PC-3 (cell line): ENCODE results near the gene DPPA3. TPM values are rescaled to one million over a fixed set of nuclear protein-coding genes. Genes with fewer than 3 reads are reported as not detected.

Experiments used
- ATAC-seq: fragments of 200-7000 bp; cut with Tn5 transposase; 2 replicates; pipeline ENCODE4 v1.9.1; 2020; ENCODE audit warnings: mild to moderate bottlenecking, moderate library complexity
- BruUV-seq: library from RNA; stranded (reverse); fragments of 400-500 nt; replicated peaks from 2 replicates; lab custom pipeline; 2021; lab: Mats Ljungman, UMichigan
- CTCF ChIA-PET: fragments of 300-600 bp; sonication (Branson Sonifier 250); formaldehyde crosslinking; loops from one replicate; lab custom pipeline; 2022; ENCODE audit warnings: antibody characterized with exemption; lab: Charles Lee
- POLR2A ChIA-PET: fragments of 300-600 bp; sonication (Branson Sonifier 250); formaldehyde crosslinking; loops from one replicate; lab custom pipeline; 2022; ENCODE audit warnings: antibody characterized with exemption; ENCODE audit not compliant: unreplicated experiment; lab: Charles Lee
- DNase-seq: peaks from one replicate; pipeline ENCODE4 v3.0.0-alpha.2; 2015
- H2AFZ ChIP-seq: fragments of 300-600 bp; sonication (generic); 2 replicates; pipeline ENCODE4 v1.6.0; 2016; ENCODE audit warnings: antibody characterized with exemption, low read length
- H3F3A ChIP-seq: fragments of 300-600 bp; sonication (generic); one replicate; pipeline ENCODE4 v1.6.0; 2017; ENCODE audit warnings: antibody characterized with exemption, low read length, control low read depth, mild to moderate bottlenecking; ENCODE audit not compliant: unreplicated experiment
- H3K27ac ChIP-seq: fragments of 300-600 bp; sonication (generic); 2 replicates; pipeline ENCODE4 v1.5.1; 2016; ENCODE audit warnings: mild to moderate bottlenecking, low read length
- H3K27me3 ChIP-seq: fragments of 300-600 bp; sonication (generic); 2 replicates; pipeline ENCODE4 v1.6.1; 2016; ENCODE audit warnings: low read length, mixed read lengths
- H3K36me3 ChIP-seq: fragments of 300-600 bp; sonication (generic); 2 replicates; pipeline ENCODE4 v1.6.1; 2016; ENCODE audit warnings: low read depth, mixed run types, low read length, mixed read lengths
- H3K4me1 ChIP-seq: fragments of 300-600 bp; sonication (generic); 2 replicates; pipeline ENCODE4 v1.5.1; 2016; ENCODE audit warnings: low read length; ENCODE audit not compliant: insufficient read depth
- H3K4me2 ChIP-seq: fragments of 300-600 bp; sonication (generic); 2 replicates; pipeline ENCODE4 v1.6.0; 2016; ENCODE audit warnings: low read length
- H3K4me3 ChIP-seq: fragments of 300-600 bp; sonication (generic); 2 replicates; pipeline ENCODE4 v1.5.1; 2016; ENCODE audit warnings: mild to moderate bottlenecking, low read length, mixed read lengths
- H3K79me2 ChIP-seq: fragments of 300-600 bp; sonication (generic); 2 replicates; pipeline ENCODE4 v1.6.1; 2017; ENCODE audit warnings: low read length, mixed read lengths
- H3K9ac ChIP-seq: fragments of 300-600 bp; sonication (generic); 2 replicates; pipeline ENCODE4 v1.6.0; 2016; ENCODE audit warnings: mild to moderate bottlenecking, low read length
- H3K9me2 ChIP-seq: fragments of 300-600 bp; sonication (generic); replicated peaks from 2 replicates; pipeline ENCODE4 v1.6.1; 2016; ENCODE audit warnings: mixed run types, low read length, mixed read lengths
- H3K9me3 ChIP-seq: fragments of 300-600 bp; sonication (generic); 2 replicates; pipeline ENCODE4 v1.6.1; 2016; ENCODE audit warnings: low read length, mixed read lengths
- H4K20me1 ChIP-seq: fragments of 300-600 bp; sonication (generic); 2 replicates; pipeline ENCODE4 v1.6.1; 2016; ENCODE audit warnings: low read length, mixed read lengths
- CTCF ChIP-seq: fragments of 300-600 bp; sonication (generic); conservative IDR thresholded peaks from 2 replicates; pipeline ENCODE4 v1.5.1; 2017; ENCODE audit warnings: antibody characterized with exemption, low read depth, mild to moderate bottlenecking, low read length
- EZH2 ChIP-seq: fragments of 300-600 bp; sonication (generic); IDR thresholded peaks from one replicate; pipeline ENCODE4 v1.6.1; 2017; ENCODE audit warnings: antibody characterized with exemption, mild to moderate bottlenecking, low read length; ENCODE audit not compliant: unreplicated experiment
- EZH2phosphoT487 ChIP-seq: fragments of 300-600 bp; sonication (generic); IDR thresholded peaks from 2 replicates; pipeline ENCODE4 v1.6.1; 2018; ENCODE audit warnings: mild to moderate bottlenecking, antibody characterized with exemption, low read length, borderline replicate concordance
- intact Hi-C: fragments of 100-400 bp; cut with micrococcal nuclease; formaldehyde crosslinking; loops from 2 replicates; pipeline ENCODE4 v1.9.0; 2023
- total RNA-seq: library from RNA; depleted of rRNA; stranded (reverse); fragments of >200 nt; gene quantifications from 2 replicates; pipeline ENCODE4 v1.2.3, GENCODE V29; 2014

The DPPA3 gene
- total RNA-seq, 1 experiment from 2014 or later, result not detected

GRCh38 chr12:7731486-7731885, 20.3 kb downstream of the DPPA3 start:
- POLR2A ChIA-PET, result no interaction called here
- no TSS peak for BruUV-seq

GRCh38 chr12:7732993-7733392, 21.8 kb downstream of the DPPA3 start:
- Histone ChIP-seq H3K27me3 (no peaks in the 10 kb centered on the region), H3K9me3 (no peaks in the 10 kb centered on the region), H3K4me3 (no peak overlapping the region), H3K36me3 (no peaks in the 10 kb centered on the region), H3K79me2 (no peaks in the 10 kb centered on the region), H4K20me1 (no peaks in the 10 kb centered on the region), H3K9ac (no peak overlapping the region), H3K4me1 (no peaks in the 10 kb centered on the region), H3K9me2 (no peaks in the 10 kb centered on the region), H3K27ac (no peak overlapping the region), H3F3A (no peaks in the 10 kb centered on the region), H2AFZ (no peak overlapping the region), H3K4me2 (no peak overlapping the region)
- ATAC-seq, result no peak
- DNase-seq, result no peak
- ChIA-PET POLR2A (no interaction called here), CTCF (interaction anchor here (0.6 kb wide), 1 partner anchor 889 kb away, joined by 3 read pairs; no protein-coding TSS in a partner anchor)
- no peak for TF ChIP-seq EZH2phosphoT487
- TF ChIP-seq CTCF, result no peak
- no peak for TF ChIP-seq EZH2
- no TSS peak for BruUV-seq
- intact Hi-C loops, result no loop called here

More at GRCh38 chr12:7731486-7731885, 20.3 kb downstream of the DPPA3 start:
- Histone ChIP-seq H3K27me3 (peaks cover 5% of the 10 kb centered on the region), H2AFZ (no peak overlapping the region), H3K9me2 (no peaks in the 10 kb centered on the region), H3K4me3 (no peak overlapping the region), H3K36me3 (no peaks in the 10 kb centered on the region), H3K4me1 (no peaks in the 10 kb centered on the region), H3K27ac (no peak overlapping the region), H3K9me3 (no peaks in the 10 kb centered on the region), H3K4me2 (no peak overlapping the region), H3K79me2 (no peaks in the 10 kb centered on the region), H3K9ac (no peak overlapping the region), H3F3A (no peaks in the 10 kb centered on the region), H4K20me1 (no peaks in the 10 kb centered on the region)
- intact Hi-C loops, result no loop called here
- DNase-seq (no peak), ATAC-seq (no peak)
- CTCF ChIA-PET, result no interaction called here
- no peak for TF ChIP-seq EZH2phosphoT487
- TF ChIP-seq EZH2, result no peak
- TF ChIP-seq CTCF, result no peak

GRCh38 chr12:7747246-7747645, 36.0 kb downstream of the DPPA3 start, which contains the start of gene CLEC4C:
Gene CLEC4C, minus strand, starts transcription at chr12:7747375. Its CDS starts 27 bp downstream, at chr12:7747348.
- Histone ChIP-seq H3K9ac (no peak within 1 kb of the TSS), H3K9me3 (no peaks in the 10 kb centered on the region), H3F3A (no peaks in the 10 kb centered on the region), H3K9me2 (no peaks in the 10 kb centered on the region), H3K27ac (no peak within 1 kb of the TSS), H3K27me3 (peaks cover 14% of the 10 kb centered on the region), H4K20me1 (no peaks in the 10 kb centered on the region), H3K4me1 (no peaks in the 10 kb centered on the region), H3K4me3 (no peak within 1 kb of the TSS), H3K79me2 (no peaks in the 10 kb centered on the region), H3K36me3 (no peaks in the 10 kb centered on the region), H3K4me2 (no peak within 1 kb of the TSS), H2AFZ (no peak within 1 kb of the TSS)
- ATAC-seq (no peak), DNase-seq (no peak)
- ChIA-PET POLR2A (no interaction called here), CTCF (no interaction called here)
- intact Hi-C loops, result no loop called here
- BruUV-seq, result no TSS peak
- TF ChIP-seq CTCF (no peak), EZH2 (no peak), EZH2phosphoT487 (no peak)
